ENCODE results near the gene TET2.
A peak's percentile ranks its signal among the peaks of the same experiment; 100 is the strongest.

Gene TET2

GRCh38 chr4:105184316-105184980, 37.8 kb downstream of the TET2 start:
- DNase-seq, result no peak

- DNase-seq, result peak in 1 of 2 donors; percentile 39
These were observed 40.1 kb downstream of the TET2 start for GRCh38 chr4:105186701-105187161.

GRCh38 chr4:105189855-105190650, 43.4 kb downstream of the TET2 start:
- no peak for DNase-seq

GRCh38 chr4:105191621-105192210, 45.0 kb downstream of the TET2 start:
- peak; percentile 63 to 73 for DNase-seq

GRCh38 chr4:105192474-105192873, 45.8 kb downstream of the TET2 start:
- no peak for DNase-seq

- no peak for DNase-seq
These were observed 46.2 kb downstream of the TET2 start for GRCh38 chr4:105192910-105193309.

GRCh38 chr4:105193536-105193935, 46.9 kb downstream of the TET2 start:
- DNase-seq, result peak; percentile 53 to 68

- no peak for DNase-seq
These were observed 47.9 kb downstream of the TET2 start for GRCh38 chr4:105194328-105195231.

- peak; percentile 72 to 89 for DNase-seq
These were observed 50.0 kb downstream of the TET2 start for GRCh38 chr4:105196523-105197145.

- DNase-seq, result no peak
These were observed 51.1 kb downstream of the TET2 start for GRCh38 chr4:105197777-105198176.

- no peak for DNase-seq
These were observed 51.9 kb downstream of the TET2 start for GRCh38 chr4:105198541-105198940.

GRCh38 chr4:105206214-105206613, 59.5 kb downstream of the TET2 start:
- no peak for DNase-seq

- no peak for DNase-seq
These were observed 60.7 kb downstream of the TET2 start for GRCh38 chr4:105207386-105207785.

GRCh38 chr4:105208561-105208960, 61.9 kb downstream of the TET2 start:
- DNase-seq, result no peak

- DNase-seq, result no peak
These were observed 64.2 kb downstream of the TET2 start for GRCh38 chr4:105210916-105211315.

GRCh38 chr4:105215609-105216313, 69.1 kb downstream of the TET2 start:
- DNase-seq, result no peak

GRCh38 chr4:105225500-105225899, 78.8 kb downstream of the TET2 start:
- no peak for DNase-seq

- no peak for DNase-seq
These were observed 80.4 kb downstream of the TET2 start for GRCh38 chr4:105227054-105227453.

GRCh38 chr4:105230287-105230686, 83.6 kb downstream of the TET2 start:
- DNase-seq, result no peak

GRCh38 chr4:105232374-105232773, 85.7 kb downstream of the TET2 start:
- DNase-seq, result no peak

GRCh38 chr4:105234582-105234981, 87.9 kb downstream of the TET2 start:
- DNase-seq, result no peak

Measured in inflammatory macrophage treated with lipopolysaccharide for 1 hour (primary cell).